GM10248 (cell line): ENCODE measurements around the gene PTPRN2.

Experiments used
- CTCF ChIA-PET: fragments of 300-600 bp; sonication (Branson Sonifier 250); formaldehyde crosslinking; extraction: SDS; loops from one replicate; lab custom pipeline; 2021; ENCODE audit warnings: antibody characterized with exemption; lab: Yijun Ruan, JAX
- POLR2A ChIA-PET: fragments of 350-650 bp; sonication (Branson Sonifier 250); formaldehyde crosslinking; extraction: SDS; loops from one replicate; lab custom pipeline; 2020; ENCODE audit warnings: antibody characterized with exemption; lab: Yijun Ruan, JAX
- DNase-seq: peaks from one replicate; pipeline ENCODE4 v3.0.0; 2012; ENCODE audit errors: extremely low spot score
- TF ChIP-seq, protein P1 (sequence below): IDR thresholded peaks from 2 replicates; pipeline ENCODE4 v1.5.1; 2012; ENCODE audit warnings: mild to moderate bottlenecking, low read depth; ENCODE audit errors: extremely low read depth, missing control alignments, control extremely low read depth

The PTPRN2 gene

DNA sequence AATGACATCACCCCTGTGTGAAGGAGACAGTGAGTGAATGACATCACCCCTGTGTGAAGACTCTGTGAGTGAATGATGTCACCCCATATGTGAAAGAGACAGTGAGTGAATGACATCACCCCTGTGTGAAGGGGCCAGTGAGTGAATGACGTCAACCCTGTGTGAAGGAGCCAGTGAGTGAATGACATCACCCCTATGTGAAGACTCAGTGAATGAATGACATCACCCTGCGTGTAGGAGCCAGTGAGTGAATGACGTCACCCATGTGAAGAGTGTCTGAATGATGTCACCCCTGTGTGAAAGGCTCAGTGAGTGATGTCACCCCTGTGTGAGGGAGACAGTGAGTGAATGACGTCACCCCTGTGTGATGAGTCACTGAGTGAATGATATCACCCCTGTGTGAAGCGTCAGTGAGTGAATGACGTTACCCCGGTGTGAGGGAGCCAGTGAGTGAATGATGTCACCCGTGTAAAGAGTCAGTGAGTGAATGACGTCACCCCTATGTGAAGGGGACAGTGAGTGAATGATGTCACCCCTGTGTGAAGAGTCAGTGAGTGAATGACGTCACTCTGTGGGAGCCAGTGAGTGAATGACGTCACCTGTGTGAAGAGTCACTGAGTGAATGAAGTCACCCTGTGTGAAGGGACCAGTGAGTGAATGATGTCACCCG, 478.1 kb downstream of the PTPRN2 start:
- ChIA-PET CTCF (no interaction called here), POLR2A (no interaction called here)
- DNase-seq = no peak
- TF ChIP-seq, protein P1, sequence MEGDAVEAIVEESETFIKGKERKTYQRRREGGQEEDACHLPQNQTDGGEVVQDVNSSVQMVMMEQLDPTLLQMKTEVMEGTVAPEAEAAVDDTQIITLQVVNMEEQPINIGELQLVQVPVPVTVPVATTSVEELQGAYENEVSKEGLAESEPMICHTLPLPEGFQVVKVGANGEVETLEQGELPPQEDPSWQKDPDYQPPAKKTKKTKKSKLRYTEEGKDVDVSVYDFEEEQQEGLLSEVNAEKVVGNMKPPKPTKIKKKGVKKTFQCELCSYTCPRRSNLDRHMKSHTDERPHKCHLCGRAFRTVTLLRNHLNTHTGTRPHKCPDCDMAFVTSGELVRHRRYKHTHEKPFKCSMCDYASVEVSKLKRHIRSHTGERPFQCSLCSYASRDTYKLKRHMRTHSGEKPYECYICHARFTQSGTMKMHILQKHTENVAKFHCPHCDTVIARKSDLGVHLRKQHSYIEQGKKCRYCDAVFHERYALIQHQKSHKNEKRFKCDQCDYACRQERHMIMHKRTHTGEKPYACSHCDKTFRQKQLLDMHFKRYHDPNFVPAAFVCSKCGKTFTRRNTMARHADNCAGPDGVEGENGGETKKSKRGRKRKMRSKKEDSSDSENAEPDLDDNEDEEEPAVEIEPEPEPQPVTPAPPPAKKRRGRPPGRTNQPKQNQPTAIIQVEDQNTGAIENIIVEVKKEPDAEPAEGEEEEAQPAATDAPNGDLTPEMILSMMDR = no peak

- no peak for DNase-seq
- CTCF ChIA-PET = no interaction called here
- TF ChIP-seq, protein P1 = no peak
- POLR2A ChIA-PET = no interaction called here
Measured at GRCh38 chr7:158108646-158109293, 478.9 kb downstream of the PTPRN2 start.

GRCh38 chr7:158107806-158108205, 479.8 kb downstream of the PTPRN2 start:
- ChIA-PET POLR2A (no interaction called here), CTCF (no interaction called here)
- DNase-seq = no peak
- TF ChIP-seq, protein P1 = no peak

GRCh38 chr7:158106272-158106671, 481.4 kb downstream of the PTPRN2 start:
- TF ChIP-seq, protein P1 = no peak
- DNase-seq = no peak
- CTCF ChIA-PET = interaction anchor here (0.7 kb wide), 1 partner anchor 23 kb away, joined by 3 read pairs; no protein-coding TSS in a partner anchor
- POLR2A ChIA-PET = no interaction called here

GRCh38 chr7:158103378-158103777, 484.2 kb downstream of the PTPRN2 start:
- DNase-seq = no peak
- CTCF ChIA-PET = no interaction called here
- TF ChIP-seq, protein P1 = no peak
- POLR2A ChIA-PET = no interaction called here

DNA sequence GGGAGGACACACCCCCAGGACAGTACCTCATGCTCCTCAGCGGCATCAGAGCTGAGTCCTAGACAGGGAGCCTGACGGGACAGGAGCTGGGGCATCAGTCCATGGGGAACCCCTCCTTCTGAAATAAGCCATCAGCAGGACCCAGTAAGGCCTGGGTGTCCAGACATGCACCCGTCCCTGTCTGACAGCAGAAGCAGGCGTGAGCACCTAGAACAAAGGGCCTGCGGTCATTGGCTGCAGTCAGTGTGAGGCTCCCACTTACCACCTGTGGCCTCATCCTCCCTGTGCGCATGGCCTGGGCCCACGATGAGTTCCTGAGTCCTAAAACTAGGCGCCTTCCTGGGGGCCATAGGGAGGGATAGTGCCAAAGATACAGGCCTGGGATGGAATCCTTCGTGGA, 484.7 kb downstream of the PTPRN2 start:
- TF ChIP-seq, protein P1 = no peak
- ChIA-PET POLR2A (no interaction called here), CTCF (no interaction called here)
- no peak for DNase-seq
